ENCODE results near the gene SLCO3A1.

The SLCO3A1 gene

GRCh38 chr15:91885054-91885453 is 31.5 kb downstream of the SLCO3A1 start:
- FAIRE-seq: no peak

GRCh38 chr15:91885714-91886270 is 32.3 kb downstream of the SLCO3A1 start:
- no peak for FAIRE-seq

- FAIRE-seq: no peak
Measured at GRCh38 chr15:91886878-91887277, 33.4 kb downstream of the SLCO3A1 start.

GRCh38 chr15:91887321-91887720 is 33.8 kb downstream of the SLCO3A1 start:
- no peak for FAIRE-seq

GRCh38 chr15:91887921-91888373 is 34.4 kb downstream of the SLCO3A1 start:
- no peak for FAIRE-seq

GRCh38 chr15:91889111-91889815 is 35.8 kb downstream of the SLCO3A1 start:
- FAIRE-seq: no peak

GRCh38 chr15:91890614-91891013 is 37.1 kb downstream of the SLCO3A1 start:
- no peak for FAIRE-seq

GRCh38 chr15:91891101-91891500 is 37.6 kb downstream of the SLCO3A1 start:
- no peak for FAIRE-seq

- no peak for FAIRE-seq
Measured at GRCh38 chr15:91891788-91892345, 38.4 kb downstream of the SLCO3A1 start.

GRCh38 chr15:91892436-91892835 is 38.9 kb downstream of the SLCO3A1 start:
- no peak for FAIRE-seq

- no peak for FAIRE-seq
Measured at GRCh38 chr15:91894606-91895005, 41.1 kb downstream of the SLCO3A1 start.

- no peak for FAIRE-seq
Measured at GRCh38 chr15:91895051-91895450, 41.5 kb downstream of the SLCO3A1 start.

- no peak for FAIRE-seq
Measured at GRCh38 chr15:91896341-91897055, 43.0 kb downstream of the SLCO3A1 start.

- no peak for FAIRE-seq
Measured at GRCh38 chr15:91897585-91898372, 44.3 kb downstream of the SLCO3A1 start.

- FAIRE-seq: no peak
Measured at GRCh38 chr15:91898843-91899242, 45.3 kb downstream of the SLCO3A1 start.

GRCh38 chr15:91904942-91905341 is 51.4 kb downstream of the SLCO3A1 start:
- no peak for FAIRE-seq

- FAIRE-seq: no peak
Measured at GRCh38 chr15:91908391-91908790, 54.9 kb downstream of the SLCO3A1 start.

GRCh38 chr15:91909111-91909510 is 55.6 kb downstream of the SLCO3A1 start:
- FAIRE-seq: no peak

- no peak for FAIRE-seq
Measured at GRCh38 chr15:91909574-91909973, 56.1 kb downstream of the SLCO3A1 start.

- FAIRE-seq: no peak
Measured at GRCh38 chr15:91911844-91912243, 58.3 kb downstream of the SLCO3A1 start.

GRCh38 chr15:91912336-91912735 is 58.8 kb downstream of the SLCO3A1 start:
- no peak for FAIRE-seq

GRCh38 chr15:91913560-91913959 is 60.1 kb downstream of the SLCO3A1 start:
- no peak for FAIRE-seq

- no peak for FAIRE-seq
Measured at GRCh38 chr15:91915576-91915975, 62.1 kb downstream of the SLCO3A1 start.

All from endometrium (tissue), 2 donors.